SH-SY5Y (cell line): ENCODE data around the gene CTNNA3.

Experiments
- GATA2 ChIP-seq: IDR thresholded peaks from 2 replicates; pipeline ENCODE4 v1.6.1; 2011; ENCODE audit warnings: mild to moderate bottlenecking, low read depth, low read length
- GATA3 ChIP-seq: IDR thresholded peaks from 2 replicates; pipeline ENCODE4 v1.6.1; 2011; ENCODE audit warnings: low read depth, mild to moderate bottlenecking, low read length, moderate library complexity

DNA sequence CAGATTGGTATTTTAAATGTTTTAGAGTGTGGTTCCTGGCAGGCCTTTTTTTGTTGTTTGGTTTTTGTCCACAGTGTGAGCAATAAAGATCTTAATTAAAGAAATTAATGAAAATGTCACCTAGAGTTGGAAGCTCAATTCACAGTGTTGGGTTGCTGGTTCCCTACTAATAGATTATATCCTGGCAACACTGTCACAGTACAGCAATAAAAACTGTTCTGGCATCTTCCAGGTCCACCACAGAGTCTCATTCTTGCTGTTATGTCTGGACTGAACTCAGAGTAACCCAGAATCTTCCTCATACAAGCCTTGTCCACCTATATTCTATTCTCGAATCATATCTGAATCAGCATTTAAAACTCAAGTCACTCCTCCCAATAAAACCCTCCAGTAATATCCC lies 982.6 kb downstream of the CTNNA3 start:
- TF ChIP-seq GATA3: no peak
- no peak for TF ChIP-seq GATA2
